ENCODE measurements around the gene KRTAP12-1. TPM values are rescaled to one million over a fixed set of nuclear protein-coding genes. Genes with fewer than 3 reads are reported as not detected.

KRTAP12-1 gene
- total RNA-seq, 6 donors from 2014 or later = not detected

DNA sequence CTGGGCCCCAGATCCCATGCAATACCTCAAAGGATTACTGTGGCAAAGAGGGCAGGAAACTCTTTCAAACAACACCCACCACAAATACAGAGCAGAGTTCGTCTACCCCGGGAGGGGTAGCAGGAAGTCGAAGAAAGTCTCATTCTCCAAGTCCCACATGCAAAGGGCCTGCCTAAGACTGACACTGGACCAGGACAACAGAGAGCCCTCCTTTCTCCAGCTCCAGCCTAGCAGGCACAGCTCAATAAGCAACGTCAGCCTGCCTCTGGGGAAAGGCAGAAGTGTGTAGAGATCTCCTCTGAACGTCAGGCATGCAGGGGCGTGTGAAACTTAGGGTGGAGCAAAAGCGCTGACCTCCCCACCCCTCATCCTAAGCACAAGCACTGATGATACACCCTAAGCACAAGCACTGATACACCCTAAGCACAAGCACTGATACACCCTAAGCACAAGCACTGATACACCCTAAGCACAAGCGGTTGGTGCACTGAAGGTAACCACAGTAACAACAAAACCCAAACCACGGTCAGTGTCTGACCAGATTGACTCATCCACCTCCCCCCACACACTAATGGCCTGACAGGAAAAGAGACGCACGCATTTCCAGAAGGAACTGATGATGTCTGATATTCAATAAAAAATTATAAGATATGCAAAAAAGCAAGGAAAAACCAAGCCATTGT lies 22.9 kb downstream of the KRTAP12-1 start:
- peak overlapping the region in 1 of 4 donors; percentile 27 for H3K27ac ChIP-seq
- peak in 1 of 2 donors; percentile 21 for ATAC-seq (ENCODE audit: low FRiP score in 2 of 2)
- H3K36me3 ChIP-seq = no peaks in the 10 kb centered on the region
- H3K4me3 ChIP-seq = no peak overlapping the region
- peaks cover 0 to 6% (median 0%) of the 10 kb centered on the region in 4 donors for H3K9me3 ChIP-seq
- H3K27me3 ChIP-seq = peaks cover 0 to 5% (median 0%) of the 10 kb centered on the region in 4 donors
- TF ChIP-seq, protein P1, sequence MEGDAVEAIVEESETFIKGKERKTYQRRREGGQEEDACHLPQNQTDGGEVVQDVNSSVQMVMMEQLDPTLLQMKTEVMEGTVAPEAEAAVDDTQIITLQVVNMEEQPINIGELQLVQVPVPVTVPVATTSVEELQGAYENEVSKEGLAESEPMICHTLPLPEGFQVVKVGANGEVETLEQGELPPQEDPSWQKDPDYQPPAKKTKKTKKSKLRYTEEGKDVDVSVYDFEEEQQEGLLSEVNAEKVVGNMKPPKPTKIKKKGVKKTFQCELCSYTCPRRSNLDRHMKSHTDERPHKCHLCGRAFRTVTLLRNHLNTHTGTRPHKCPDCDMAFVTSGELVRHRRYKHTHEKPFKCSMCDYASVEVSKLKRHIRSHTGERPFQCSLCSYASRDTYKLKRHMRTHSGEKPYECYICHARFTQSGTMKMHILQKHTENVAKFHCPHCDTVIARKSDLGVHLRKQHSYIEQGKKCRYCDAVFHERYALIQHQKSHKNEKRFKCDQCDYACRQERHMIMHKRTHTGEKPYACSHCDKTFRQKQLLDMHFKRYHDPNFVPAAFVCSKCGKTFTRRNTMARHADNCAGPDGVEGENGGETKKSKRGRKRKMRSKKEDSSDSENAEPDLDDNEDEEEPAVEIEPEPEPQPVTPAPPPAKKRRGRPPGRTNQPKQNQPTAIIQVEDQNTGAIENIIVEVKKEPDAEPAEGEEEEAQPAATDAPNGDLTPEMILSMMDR (IDR thresholded peaks at IDR 0.05) = no peak
- TF ChIP-seq POLR2A (IDR thresholded peaks at IDR 0.05) = no peak
- H3K4me1 ChIP-seq = no peaks in the 10 kb centered on the region
- 45 to 59% methylated on average over 10 of the region's 11 CpGs for WGBS, 2 donors
- DNase-seq = no peak

DNA sequence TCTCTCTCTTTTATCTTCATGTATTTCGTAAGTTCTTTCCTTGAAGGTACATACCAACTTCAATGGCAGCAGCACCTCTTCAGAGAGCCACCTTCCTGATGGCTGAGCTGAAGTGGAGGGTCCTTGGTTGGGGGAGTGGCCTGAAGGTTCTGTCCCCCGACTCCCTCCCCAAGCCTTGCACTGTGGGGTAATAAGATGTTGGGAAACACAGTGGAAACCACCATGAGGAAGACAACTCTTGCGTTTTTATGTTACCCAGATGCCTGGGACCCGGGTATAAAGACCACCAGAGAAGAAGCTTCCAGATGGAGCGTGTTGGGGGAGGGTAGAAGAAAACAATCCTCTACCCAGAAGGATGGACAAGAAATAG lies 23.4 kb downstream of the KRTAP12-1 start:
- H3K27ac ChIP-seq = peak overlapping the region in 1 of 4 donors; percentile 27
- H3K9me3 ChIP-seq = peaks cover 0 to 6% (median 0%) of the 10 kb centered on the region in 4 donors
- H3K27me3 ChIP-seq = peaks cover 0 to 5% (median 0%) of the 10 kb centered on the region in 4 donors
- no peak for DNase-seq
- no peak for ATAC-seq (ENCODE audit: low FRiP score in 2 of 2)
- H3K4me1 ChIP-seq = no peaks in the 10 kb centered on the region
- no peaks in the 10 kb centered on the region for H3K36me3 ChIP-seq
- 77 to 82% methylated on average over 5 of the region's 5 CpGs for WGBS, 2 donors
- TF ChIP-seq POLR2AphosphoS5 (IDR thresholded peaks at IDR 0.05) (no peak), POLR2A (IDR thresholded peaks at IDR 0.05) (no peak)
- TF ChIP-seq, protein P1 (IDR thresholded peaks at IDR 0.05) = no peak
- no peak overlapping the region for H3K4me3 ChIP-seq

DNA sequence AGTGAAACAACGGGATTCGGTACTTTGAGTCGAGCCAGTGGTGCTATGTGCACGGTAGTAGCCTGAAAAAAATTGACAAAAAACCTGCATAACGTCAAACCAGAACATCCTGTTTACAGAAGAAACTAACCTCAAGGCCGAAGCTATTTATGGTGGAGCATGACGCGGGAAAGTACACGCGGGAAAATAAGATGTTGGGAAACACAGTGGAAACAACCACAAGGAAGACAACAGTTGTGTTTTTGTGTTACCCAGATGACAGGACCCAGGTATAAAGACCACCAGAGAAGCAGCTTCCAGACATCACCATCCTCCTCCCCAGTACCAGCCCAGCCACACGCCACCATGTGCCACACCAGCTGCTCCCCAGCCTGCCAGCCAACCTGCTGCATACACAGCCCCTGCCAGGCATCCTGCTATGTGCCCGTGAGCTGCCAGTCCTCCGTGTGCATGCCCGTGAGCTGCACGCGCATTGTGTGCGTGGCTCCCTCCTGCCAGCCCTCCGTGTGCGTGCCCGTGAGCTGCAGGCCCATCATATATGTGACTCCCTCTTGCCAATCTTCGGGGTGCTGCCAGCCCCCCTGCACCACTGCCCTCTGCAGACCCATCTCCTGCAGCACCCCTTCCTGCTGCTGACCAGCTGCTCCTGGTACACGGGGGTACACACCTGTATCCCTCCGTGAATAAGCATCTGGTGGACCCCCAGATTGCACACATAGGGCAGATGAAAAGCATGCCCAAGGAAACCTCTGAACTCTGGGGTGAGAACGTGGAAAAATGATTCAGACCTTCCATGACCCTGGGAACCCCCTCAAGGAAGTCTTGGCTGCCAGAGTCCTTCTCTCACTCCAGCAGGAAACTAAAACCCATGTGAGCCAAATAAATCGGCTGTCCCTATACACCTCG lies 24.1 kb downstream of the KRTAP12-1 start, which contains the start of gene KRTAP12-3:
Gene KRTAP12-3 (plus strand): TSS at position 298 of the 906 bp plus-strand sequence. CDS start 48 bp downstream, at position 346.
- Histone ChIP-seq H3K27me3 (peaks cover 0 to 5% (median 0%) of the 10 kb centered on the region in 4 donors), H3K4me3 (no peak within 1 kb of the TSS), H3K36me3 (no peaks in the 10 kb centered on the region), H3K27ac (peak within 1 kb of the TSS in 3 of 4 donors; percentile 40 to 65 (median 40)), H3K4me1 (no peaks in the 10 kb centered on the region), H3K9me3 (peaks cover 0 to 6% (median 0%) of the 10 kb centered on the region in 4 donors)
- peak in 1 of 2 donors; percentile 69 for DNase-seq
- 61 to 63% methylated on average over 23 of the region's 26 CpGs for WGBS, 2 donors
- TF ChIP-seq EP300 (IDR thresholded peaks at IDR 0.05) = peak in 1 of 4 donors; percentile 63
- TF ChIP-seq POLR2AphosphoS5 (IDR thresholded peaks at IDR 0.05) = no peak
- TF ChIP-seq, protein P1 (IDR thresholded peaks at IDR 0.05) = no peak
- no peak for TF ChIP-seq POLR2A (IDR thresholded peaks at IDR 0.05)
- ATAC-seq (ENCODE audit: low FRiP score in 2 of 2) = peak; percentile 15 to 61

DNA sequence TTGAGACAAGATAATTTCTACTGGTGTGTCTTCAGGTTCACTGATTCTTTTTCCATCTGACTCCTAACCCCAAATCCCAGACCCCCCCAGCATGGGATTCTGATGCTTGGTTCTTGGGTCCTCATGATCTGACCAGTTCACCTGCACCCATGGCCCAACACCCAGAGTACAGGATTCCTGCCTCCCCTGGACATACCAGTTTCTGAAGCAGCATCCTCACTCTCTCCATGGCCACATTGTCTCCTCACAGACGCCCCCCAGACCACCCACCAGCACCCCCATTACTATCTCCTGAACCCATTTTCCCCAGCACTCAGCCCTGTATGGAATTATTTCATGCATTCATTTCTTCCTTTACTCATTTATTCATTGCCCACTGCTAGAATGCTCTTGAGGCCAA lies 25.1 kb downstream of the KRTAP12-1 start:
- 35 to 42% methylated on average over 1 of the region's 1 CpG for WGBS, 2 donors
- ATAC-seq (ENCODE audit: low FRiP score in 2 of 2) = no peak
- Histone ChIP-seq H3K27me3 (peaks cover 0 to 5% (median 0%) of the 10 kb centered on the region in 4 donors), H3K4me3 (no peak overlapping the region), H3K9me3 (peaks cover 0 to 6% (median 0%) of the 10 kb centered on the region in 4 donors), H3K36me3 (no peaks in the 10 kb centered on the region), H3K27ac (peak overlapping the region in 3 of 4 donors; percentile 36 to 65 (median 40)), H3K4me1 (no peaks in the 10 kb centered on the region)
- TF ChIP-seq POLR2A (IDR thresholded peaks at IDR 0.05) = no peak
- TF ChIP-seq, protein P1 (IDR thresholded peaks at IDR 0.05) = no peak
- DNase-seq = no peak

Measured in upper lobe of left lung (tissue), 6 donors.